Measurements from ENCODE around the gene ST3GAL4. TPM values are rescaled to one million over a fixed set of nuclear protein-coding genes. Genes with fewer than 3 reads are reported as not detected.

The ST3GAL4 gene
- total and polyA plus RNA-seq, 8 donors, result 30.2 to 38.8 (median 34.6) TPM

DNA sequence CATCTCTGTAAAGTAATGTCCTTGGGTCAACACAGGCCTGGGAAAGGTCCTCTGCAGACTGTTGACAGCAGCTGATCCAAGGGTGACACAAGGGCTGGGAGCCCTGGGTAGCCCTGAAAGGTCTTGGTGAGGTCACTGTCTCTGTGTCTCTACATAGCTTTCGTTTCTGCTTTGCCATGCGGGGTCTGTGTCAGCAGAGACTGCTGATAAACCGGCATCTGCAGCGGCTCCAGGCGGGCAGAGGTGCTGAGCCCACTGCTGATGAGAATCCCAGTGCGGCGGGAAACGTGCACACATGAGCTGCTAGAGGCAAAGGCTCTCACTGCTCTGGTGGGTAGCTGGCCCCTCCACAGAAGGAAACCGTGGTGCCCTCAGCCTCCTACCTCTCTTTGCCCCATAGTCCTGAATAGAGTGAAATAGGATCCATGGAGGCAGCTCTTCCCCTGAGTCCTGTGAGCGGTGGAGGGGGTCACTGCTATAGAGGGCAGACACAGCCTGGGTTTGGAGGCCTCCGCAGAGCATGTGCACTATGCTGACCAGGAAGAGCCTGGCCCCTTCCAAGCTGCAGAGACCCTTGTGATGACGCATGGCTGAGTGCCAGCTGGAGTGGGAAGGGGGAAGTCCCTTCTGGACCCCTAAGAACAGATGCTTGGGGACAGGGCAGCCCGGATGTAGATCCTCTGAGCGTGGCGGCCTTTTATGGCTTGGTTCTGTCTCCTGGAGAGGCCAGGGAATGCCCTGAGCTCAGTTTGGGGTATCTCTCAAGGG, 17.8 kb upstream of the ST3GAL4 start:
- Histone ChIP-seq H3K27ac (no peak overlapping the region), H3K9me3 (no peaks in the 10 kb centered on the region), H3K27me3 (no peaks in the 10 kb centered on the region), H3K4me3 (no peak overlapping the region), H3K4me1 (peaks cover 15 to 35% of the 10 kb centered on the region in 2 donors), H3K36me3 (peaks cover 0 to 47% of the 10 kb centered on the region in 2 donors)
- intact Hi-C loops (cut with DNase I), result no loop called here
- ATAC-seq (no peak), DNase-seq (no peak)
- TF ChIP-seq, protein P1, sequence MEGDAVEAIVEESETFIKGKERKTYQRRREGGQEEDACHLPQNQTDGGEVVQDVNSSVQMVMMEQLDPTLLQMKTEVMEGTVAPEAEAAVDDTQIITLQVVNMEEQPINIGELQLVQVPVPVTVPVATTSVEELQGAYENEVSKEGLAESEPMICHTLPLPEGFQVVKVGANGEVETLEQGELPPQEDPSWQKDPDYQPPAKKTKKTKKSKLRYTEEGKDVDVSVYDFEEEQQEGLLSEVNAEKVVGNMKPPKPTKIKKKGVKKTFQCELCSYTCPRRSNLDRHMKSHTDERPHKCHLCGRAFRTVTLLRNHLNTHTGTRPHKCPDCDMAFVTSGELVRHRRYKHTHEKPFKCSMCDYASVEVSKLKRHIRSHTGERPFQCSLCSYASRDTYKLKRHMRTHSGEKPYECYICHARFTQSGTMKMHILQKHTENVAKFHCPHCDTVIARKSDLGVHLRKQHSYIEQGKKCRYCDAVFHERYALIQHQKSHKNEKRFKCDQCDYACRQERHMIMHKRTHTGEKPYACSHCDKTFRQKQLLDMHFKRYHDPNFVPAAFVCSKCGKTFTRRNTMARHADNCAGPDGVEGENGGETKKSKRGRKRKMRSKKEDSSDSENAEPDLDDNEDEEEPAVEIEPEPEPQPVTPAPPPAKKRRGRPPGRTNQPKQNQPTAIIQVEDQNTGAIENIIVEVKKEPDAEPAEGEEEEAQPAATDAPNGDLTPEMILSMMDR (IDR thresholded peaks at IDR 0.05), result no peak

GRCh38 chr11:126338346-126339055, 17.0 kb upstream of the ST3GAL4 start:
- Histone ChIP-seq H3K36me3 (peaks cover 0 to 45% of the 10 kb centered on the region in 2 donors), H3K27ac (no peak overlapping the region), H3K9me3 (no peaks in the 10 kb centered on the region), H3K4me1 (peaks cover 15 to 35% of the 10 kb centered on the region in 2 donors), H3K4me3 (no peak overlapping the region), H3K27me3 (no peaks in the 10 kb centered on the region)
- intact Hi-C loops (cut with DNase I), result no loop called here
- no peak for DNase-seq
- ATAC-seq, result peak; percentile 6
- TF ChIP-seq, protein P1 (IDR thresholded peaks at IDR 0.05), result no peak

DNA sequence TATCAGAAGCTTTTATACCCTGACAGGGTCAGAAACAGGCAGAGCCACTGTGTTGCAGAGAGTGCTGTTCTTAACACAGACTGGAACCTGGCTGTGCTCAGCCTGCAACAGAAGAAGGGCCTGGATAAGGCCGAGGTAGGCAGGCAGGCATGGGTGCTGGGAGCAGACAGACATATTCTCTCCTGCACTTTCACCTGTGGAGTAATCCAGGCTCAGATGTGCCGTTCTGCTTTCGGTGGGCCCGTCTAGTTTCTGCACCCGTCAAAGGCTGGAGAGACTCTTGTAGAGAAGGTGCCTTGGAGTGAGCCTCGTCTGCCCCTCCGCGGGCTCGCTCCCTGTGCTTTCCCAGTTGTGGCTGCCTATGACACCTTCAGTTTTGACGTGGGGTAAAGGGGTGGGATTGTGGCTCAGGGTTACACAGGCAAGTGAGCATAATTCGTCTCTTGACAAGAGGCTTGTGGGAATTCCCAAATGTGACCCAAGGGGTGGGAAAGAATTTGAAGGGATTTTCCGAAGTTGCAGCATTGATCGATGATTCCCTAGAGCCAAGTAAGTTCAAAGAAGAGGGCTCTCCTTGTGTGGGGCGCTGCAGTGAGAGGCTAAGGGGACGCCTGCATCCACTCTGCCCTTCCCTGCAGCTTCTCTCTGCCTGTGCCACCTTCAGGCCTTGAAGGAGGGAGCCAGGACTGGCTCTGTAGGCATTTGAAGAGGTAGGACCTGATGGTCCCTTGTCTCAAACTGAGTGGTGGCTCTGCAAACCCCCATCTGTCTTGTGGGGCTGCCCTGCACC, 16.2 kb upstream of the ST3GAL4 start:
- no peak for DNase-seq
- Histone ChIP-seq H3K9me3 (no peaks in the 10 kb centered on the region), H3K4me1 (peaks cover 15 to 35% of the 10 kb centered on the region in 2 donors), H3K4me3 (no peak overlapping the region), H3K27me3 (no peaks in the 10 kb centered on the region), H3K27ac (no peak overlapping the region), H3K36me3 (peaks cover 0 to 51% of the 10 kb centered on the region in 2 donors)
- peak; percentile 34 for ATAC-seq
- intact Hi-C loops (cut with DNase I), result no loop called here
- TF ChIP-seq, protein P1 (IDR thresholded peaks at IDR 0.05), result no peak

GRCh38 chr11:126339863-126340434, 15.5 kb upstream of the ST3GAL4 start:
- intact Hi-C loops (cut with DNase I), result no loop called here
- ATAC-seq (peak; percentile 79), DNase-seq (peak in 2 of 4 donors; percentile 64 to 81)
- Histone ChIP-seq H3K27me3 (no peaks in the 10 kb centered on the region), H3K4me1 (peaks cover 15 to 38% of the 10 kb centered on the region in 2 donors), H3K36me3 (peaks cover 0 to 56% of the 10 kb centered on the region in 2 donors), H3K27ac (peak overlapping the region in 1 of 2 donors; percentile 37), H3K9me3 (no peaks in the 10 kb centered on the region), H3K4me3 (no peak overlapping the region)
- TF ChIP-seq, protein P1 (IDR thresholded peaks at IDR 0.05), result no peak

Data from left lung (tissue), 10 donors.